22Rv1 (cell line): ENCODE data around the gene RCC1.
"Not testable (repeated sequence)": the region's sequence is repeated elsewhere in the genome, so short reads cannot be mapped to it uniquely, and the experiment has no call there.

Experiments
- H3K27ac ChIP-seq: fragments of 450-650 bp; 2 replicates; pipeline ENCODE4 v1.5.1; 2017
- ZFX ChIP-seq: fragments of 450-650 bp; IDR thresholded peaks from 2 replicates; pipeline ENCODE4 v1.6.1; 2017; ENCODE audit warnings: antibody characterized with exemption, borderline replicate concordance
- TF ChIP-seq, protein P1 (sequence below): fragments of 450-650 bp; IDR thresholded peaks from 2 replicates; pipeline ENCODE4 v1.5.1; 2017; ENCODE audit warnings: mild to moderate bottlenecking

Gene RCC1

DNA sequence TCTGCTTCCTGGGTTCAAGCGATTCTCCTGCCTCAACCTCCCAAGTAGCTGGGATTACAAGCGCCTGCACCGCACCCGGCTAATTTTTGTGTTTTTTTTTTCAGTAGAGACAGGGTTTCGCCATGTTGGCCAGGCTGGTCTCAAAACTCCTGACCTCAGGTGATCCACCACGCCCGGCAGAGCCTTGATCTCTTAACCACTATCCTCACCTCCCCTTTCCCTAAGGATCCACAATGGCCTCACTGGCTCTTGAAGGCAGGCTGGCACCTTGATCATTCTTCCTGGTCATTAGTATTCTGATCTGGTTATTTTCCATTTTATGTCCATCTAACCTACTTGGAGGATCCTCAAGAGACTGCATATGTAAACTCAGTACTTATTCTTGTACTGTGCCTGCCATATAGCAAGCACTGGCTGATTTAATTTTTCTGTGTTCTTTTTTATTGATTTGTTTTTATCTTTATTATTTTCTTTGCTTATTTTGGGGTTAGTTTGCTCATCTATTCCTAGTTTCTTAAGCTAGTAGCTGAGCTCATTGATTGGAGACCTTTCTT is 6.3 kb downstream of the RCC1 start:
- TF ChIP-seq ZFX, result no peak
- TF ChIP-seq, protein P1, sequence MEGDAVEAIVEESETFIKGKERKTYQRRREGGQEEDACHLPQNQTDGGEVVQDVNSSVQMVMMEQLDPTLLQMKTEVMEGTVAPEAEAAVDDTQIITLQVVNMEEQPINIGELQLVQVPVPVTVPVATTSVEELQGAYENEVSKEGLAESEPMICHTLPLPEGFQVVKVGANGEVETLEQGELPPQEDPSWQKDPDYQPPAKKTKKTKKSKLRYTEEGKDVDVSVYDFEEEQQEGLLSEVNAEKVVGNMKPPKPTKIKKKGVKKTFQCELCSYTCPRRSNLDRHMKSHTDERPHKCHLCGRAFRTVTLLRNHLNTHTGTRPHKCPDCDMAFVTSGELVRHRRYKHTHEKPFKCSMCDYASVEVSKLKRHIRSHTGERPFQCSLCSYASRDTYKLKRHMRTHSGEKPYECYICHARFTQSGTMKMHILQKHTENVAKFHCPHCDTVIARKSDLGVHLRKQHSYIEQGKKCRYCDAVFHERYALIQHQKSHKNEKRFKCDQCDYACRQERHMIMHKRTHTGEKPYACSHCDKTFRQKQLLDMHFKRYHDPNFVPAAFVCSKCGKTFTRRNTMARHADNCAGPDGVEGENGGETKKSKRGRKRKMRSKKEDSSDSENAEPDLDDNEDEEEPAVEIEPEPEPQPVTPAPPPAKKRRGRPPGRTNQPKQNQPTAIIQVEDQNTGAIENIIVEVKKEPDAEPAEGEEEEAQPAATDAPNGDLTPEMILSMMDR, result no peak
- H3K27ac ChIP-seq, result peak overlapping the region; percentile 95

DNA sequence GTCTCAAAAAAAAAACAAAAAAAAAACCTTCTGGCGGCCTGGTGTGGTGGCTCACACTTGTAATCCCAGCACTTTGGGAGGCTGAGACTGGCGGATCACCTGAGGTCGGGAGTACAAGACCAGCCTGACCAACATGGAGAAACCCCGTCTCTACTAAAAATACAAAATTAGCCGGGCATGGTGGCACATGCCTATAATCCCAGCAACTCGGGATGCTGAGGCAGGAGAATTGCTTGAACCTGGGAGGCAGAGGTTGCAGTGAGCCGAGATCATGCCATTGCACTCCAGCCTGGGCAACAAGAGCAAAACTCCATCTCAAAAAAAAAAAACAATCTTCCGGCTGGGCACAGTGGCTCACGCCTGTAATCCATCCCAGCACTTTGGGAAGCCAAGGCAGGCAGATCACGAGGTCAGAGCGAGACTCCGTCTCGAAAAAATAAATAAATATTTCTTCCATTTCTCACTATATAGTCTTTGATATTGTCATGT is 8.6 kb downstream of the RCC1 start:
- peak overlapping the region; percentile 95 for H3K27ac ChIP-seq

DNA sequence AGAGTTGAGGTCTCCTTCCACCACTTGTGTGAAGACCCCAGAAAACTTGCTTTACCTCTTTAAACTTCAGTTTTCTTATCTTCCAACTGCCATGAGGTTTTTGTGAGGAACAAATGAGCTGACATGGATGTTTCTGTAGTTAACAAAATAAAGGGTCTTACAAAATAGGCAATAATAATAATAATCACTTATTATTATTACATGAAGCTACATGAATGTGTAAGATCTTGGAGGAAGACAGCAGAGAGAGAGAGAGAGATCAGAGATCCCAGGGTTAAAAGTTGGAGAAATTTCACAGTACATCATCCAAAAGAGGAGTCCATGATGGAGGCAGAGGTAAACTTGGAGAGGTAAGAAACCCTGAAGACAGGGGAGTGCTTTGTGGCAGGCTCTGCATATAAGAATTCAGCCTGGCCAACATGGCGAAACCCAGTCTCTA is 10.7 kb downstream of the RCC1 start:
- peak overlapping the region; percentile 95 for H3K27ac ChIP-seq

DNA sequence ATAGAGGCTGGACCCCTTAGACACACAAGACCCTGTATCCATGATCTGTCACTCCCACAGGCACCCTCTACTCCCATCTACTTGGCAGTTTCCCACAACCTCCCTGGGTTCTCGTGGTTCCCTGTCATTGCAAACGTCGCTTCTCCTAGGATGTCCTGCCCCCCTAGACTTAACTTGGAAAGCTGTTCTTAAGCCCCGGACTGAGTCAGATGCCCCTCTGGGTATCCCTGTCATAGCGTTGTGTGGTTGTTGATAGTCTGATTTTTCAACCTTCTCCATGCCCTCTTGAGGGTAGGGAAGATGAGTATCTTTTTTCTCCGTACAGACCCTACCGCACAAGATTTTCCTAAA is 11.8 kb downstream of the RCC1 start:
- peak overlapping the region; percentile 95 for H3K27ac ChIP-seq
- TF ChIP-seq, protein P1, result no peak
- TF ChIP-seq ZFX, result no peak

More for the DNA sequence above, 10.7 kb downstream of the RCC1 start:
- TF ChIP-seq, protein P1, result no peak

DNA sequence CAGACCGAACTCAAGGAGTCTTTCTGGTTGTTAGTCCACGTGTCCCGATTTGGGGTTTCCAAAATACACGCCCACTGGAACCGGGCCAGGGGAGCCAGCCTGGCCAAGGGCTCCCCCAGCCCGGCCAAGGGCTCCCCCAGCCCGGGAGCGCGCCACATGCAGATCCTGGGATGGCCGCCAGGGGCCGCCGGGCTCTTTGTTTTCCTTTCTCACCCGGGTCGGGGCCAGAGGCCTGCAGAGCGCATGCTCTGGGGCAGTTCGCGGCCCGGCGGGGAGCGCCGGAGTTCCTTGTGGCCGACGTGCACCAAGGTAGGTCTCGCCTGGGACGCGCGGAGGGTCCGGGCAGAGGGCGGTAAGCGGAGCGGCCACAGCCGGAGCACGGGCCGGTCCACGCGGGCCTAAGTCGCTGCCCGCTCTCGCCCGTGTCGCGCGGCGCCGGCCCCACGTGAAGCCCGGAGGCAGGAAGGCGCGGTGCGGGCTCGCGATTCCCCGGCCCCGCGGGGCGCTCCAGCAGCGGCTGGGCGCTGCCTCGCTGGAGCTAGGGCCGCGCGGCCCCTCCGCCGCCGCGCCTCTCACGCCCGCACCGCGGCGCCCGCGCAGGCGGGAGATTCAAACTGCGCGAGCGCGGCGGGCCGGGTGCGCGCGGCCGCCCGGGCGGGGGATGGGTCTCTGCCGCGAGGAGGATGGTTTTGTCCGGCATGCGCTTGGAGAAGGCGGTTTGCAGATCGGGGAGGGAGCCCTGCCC is 12.3 kb downstream of the RCC1 start:
- peak overlapping the region; percentile 95 for H3K27ac ChIP-seq
- TF ChIP-seq ZFX, result no peak
- TF ChIP-seq, protein P1, result peak; percentile 96

DNA sequence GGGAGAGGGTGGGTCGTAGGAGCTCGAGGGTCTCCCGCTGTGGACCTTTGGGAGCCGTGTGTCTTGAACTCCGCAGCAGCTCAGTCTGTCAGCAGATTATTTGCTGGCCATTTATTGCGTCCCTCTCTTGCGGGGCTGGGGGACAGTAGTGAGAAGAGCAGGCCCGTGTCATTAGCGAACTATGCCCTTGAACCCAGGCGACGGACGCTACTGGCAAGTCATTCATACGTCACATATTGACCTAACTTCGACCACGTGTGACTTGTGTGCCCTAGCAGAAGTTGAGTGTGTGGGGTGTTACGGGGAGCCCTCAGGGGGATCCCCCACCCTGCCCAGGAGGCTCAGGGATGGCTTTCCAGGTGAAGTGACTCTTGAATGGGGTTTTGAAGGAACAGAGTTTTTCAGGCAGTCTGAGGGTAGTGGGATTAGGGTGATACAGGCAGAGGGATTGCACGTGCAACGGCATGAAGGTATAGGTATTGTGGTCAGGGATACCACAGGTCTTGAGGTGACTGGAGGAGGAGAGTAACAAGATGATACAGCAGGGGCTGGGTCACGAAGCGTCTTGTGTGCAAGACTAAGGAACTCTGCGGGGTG is 13.0 kb downstream of the RCC1 start:
- no peak for TF ChIP-seq ZFX
- H3K27ac ChIP-seq, result peak overlapping the region; percentile 95

DNA sequence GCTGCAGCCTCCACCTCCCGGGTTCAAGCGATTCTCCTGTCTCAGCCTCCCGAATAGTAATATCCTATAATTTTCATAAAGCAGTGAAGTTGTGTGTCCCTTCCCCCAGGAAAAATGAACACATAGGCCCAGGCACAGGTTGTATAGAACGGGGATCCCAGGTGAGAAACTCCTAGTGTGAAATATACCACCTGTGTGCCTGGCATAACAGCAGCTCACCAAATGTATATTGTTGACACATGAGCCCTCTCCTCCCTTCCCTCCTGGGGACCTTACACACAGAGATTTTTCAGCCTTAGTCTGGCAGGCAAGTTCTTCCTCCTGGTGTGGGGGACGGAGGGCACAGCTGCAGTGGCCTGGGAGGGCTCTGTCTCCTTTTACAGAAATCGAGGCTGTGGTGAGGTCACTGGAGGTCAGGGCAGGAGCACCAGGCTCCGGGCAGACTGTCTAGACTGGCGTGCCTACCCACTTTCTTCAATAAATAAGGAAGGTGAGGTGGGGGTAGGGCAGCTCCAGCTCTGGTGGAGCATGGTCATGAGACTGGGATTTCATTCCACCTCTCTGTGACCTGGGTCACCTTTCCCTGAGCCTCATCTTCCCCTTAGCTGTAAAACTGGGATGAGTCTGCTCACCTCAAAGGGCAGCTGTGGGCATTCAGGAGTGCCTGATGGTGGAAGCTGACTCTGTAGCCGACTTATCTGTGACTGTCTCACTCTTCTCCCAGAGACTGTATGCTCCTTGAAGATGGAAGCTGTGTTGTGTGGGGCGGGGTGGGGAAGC is 14.3 kb downstream of the RCC1 start:
- H3K27ac ChIP-seq, result peak overlapping the region; percentile 95; the same call in 1 of the 2 replicates
- TF ChIP-seq, protein P1, result no peak
- no peak for TF ChIP-seq ZFX

DNA sequence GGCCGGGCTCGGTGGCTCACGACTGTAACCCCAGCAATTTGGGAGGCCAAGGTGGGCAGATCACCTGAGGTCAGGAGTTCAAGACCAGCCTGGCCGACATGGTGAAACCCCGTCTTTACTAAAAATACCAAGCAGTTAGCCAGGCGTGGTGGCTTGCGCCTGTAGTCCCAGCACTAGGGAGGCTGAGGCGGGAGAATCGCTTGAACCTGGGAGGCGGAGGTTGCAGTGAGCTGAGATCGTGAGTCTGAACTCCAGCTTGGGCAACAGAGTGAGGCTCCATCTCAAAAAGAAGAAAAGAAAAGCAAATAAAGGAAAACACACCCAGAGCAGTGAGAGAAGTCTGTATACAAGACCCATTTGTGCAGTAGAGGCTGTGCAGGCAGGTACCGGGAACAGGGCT is 15.0 kb downstream of the RCC1 start:
- not testable (repeated sequence) for H3K27ac ChIP-seq
